ENCODE results near the gene RNF41.

Gene RNF41

DNA sequence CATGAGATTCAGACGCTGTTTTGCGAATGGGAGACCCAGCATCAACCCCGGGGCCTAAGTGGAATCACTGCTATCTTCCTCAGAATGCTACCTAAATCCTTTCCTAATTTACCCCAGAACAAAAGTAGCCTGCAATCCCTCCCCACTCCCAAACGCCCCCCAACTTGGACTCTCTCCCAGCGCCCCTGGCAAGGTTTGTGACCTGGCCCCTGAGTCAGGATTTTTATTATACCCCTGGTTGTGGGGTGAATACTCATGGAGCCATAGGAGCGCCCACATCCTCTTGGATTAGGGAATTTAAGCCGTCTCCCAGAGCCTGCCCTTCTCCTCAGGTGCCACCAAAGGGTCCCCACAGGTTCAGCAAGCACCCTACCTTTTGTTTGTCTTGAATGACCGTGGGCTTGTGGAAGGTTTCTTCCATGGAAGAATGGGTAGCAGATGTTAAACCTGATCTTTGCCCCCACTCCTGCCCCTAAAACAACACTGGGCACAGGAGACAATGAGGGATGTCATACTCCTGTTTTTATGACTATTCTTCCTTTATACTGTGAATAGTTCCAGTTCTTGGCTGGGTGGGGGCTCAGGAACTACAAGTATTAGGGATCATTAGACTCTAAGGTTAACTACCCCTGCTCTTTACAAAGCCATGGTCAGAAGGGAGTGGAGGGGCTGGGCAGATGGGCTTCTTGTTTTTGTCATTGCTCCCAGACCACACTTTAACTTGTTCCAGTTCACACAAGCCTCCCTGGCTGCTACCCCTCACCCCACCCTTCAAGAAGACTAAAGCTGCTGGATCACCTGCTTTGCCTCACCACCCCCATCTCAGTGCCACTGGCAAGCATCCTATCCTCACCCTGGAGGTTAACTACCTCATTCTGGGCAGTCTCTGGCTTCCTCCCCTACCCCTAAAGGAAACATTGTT lies 68.7 kb downstream of the RNF41 start:
- DNase-seq (ENCODE audit: low read depth), result no peak

Data from stromal cell of bone marrow (primary cell).